ENCODE measurements around the gene CFAP54. TPM values are rescaled to one million over a fixed set of nuclear protein-coding genes. Genes with fewer than 3 reads are reported as not detected.

Gene CFAP54
- total and polyA plus RNA-seq, 2 donors (not counting 1 experiment from before 2014, with no cell fraction given): 0.93 to 7.1 TPM

DNA sequence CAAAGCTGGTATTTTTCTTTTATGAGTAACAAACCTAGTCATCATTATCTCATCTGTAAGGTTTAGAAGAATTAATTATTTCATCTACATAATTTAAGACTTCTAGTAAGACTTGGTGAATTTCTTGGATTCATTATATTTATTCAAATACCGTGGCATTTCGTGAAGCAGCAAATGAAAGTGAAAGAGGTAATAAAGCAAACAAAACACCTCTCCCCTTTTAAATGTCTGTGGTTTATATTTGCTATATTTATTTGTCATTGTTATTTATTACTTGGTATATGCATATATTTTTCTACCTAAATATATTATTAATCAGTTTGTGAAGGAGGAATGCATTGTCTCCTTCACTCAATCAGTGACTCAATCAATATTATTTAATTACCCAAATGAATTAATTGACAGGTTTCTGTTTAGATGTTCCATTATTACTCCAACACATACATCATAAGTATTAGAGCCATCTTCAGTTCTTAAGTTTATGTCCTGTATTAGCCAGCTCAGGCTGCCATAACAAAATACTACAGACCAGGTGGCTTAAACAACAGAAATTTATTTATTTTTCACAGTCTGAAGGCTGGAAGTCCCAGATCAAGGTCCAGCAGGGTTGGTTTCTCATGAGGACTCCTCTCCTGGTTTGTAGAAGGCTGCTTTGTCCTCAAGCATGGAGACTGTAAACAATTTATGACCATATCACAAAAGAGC lies 6.6 kb downstream of the CFAP54 start:
- no peak overlapping the region for H3K4me2 ChIP-seq (ENCODE audit: extremely low read depth, insufficient read depth, low read length)
- no peak overlapping the region for H3K9ac ChIP-seq (ENCODE audit: insufficient read depth, low read length)
- no peaks in the 10 kb centered on the region for H3K79me2 ChIP-seq (ENCODE audit: control insufficient read depth, insufficient read depth, low read length)
- TF ChIP-seq, protein P1, sequence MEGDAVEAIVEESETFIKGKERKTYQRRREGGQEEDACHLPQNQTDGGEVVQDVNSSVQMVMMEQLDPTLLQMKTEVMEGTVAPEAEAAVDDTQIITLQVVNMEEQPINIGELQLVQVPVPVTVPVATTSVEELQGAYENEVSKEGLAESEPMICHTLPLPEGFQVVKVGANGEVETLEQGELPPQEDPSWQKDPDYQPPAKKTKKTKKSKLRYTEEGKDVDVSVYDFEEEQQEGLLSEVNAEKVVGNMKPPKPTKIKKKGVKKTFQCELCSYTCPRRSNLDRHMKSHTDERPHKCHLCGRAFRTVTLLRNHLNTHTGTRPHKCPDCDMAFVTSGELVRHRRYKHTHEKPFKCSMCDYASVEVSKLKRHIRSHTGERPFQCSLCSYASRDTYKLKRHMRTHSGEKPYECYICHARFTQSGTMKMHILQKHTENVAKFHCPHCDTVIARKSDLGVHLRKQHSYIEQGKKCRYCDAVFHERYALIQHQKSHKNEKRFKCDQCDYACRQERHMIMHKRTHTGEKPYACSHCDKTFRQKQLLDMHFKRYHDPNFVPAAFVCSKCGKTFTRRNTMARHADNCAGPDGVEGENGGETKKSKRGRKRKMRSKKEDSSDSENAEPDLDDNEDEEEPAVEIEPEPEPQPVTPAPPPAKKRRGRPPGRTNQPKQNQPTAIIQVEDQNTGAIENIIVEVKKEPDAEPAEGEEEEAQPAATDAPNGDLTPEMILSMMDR (conservative IDR thresholded peaks at IDR 0.05 in 1 of 2, IDR thresholded peaks at IDR 0.05 in 1 of 2; ENCODE audit: low read depth in 1 of 2, low read length in 2 of 2): no peak
- TF ChIP-seq EZH2 (IDR thresholded peaks at IDR 0.05; ENCODE audit: low read length, missing control alignments): no peak
- no peak overlapping the region for H3K27ac ChIP-seq (ENCODE audit: insufficient read depth, low read length)
- DNase-seq (ENCODE audit: low read depth in 2 of 2): no peak
- H3K4me1 ChIP-seq (ENCODE audit: control insufficient read depth, extremely low read depth, insufficient read depth, low read length): peaks cover 3% of the 10 kb centered on the region
- no peaks in the 10 kb centered on the region for H3K27me3 ChIP-seq (ENCODE audit: control insufficient read depth, insufficient read depth, low read length)
- H2AFZ ChIP-seq (ENCODE audit: low read length): no peak overlapping the region
- H3K4me3 ChIP-seq (replicated peaks in 1 of 4; ENCODE audit: control extremely low read depth in 1 of 4, insufficient read depth in 1 of 4, low read depth in 3 of 4, low read length in 4 of 4): no peak overlapping the region
- no peaks in the 10 kb centered on the region for H4K20me1 ChIP-seq (ENCODE audit: control insufficient read depth, extremely low read depth, insufficient read depth, low read length)
- H3K36me3 ChIP-seq (ENCODE audit: control insufficient read depth, insufficient read depth, low read length): no peaks in the 10 kb centered on the region
- H3K9me3 ChIP-seq (ENCODE audit: control insufficient read depth, insufficient read depth, low read depth, low read length): no peaks in the 10 kb centered on the region

GRCh38 chr12:96496944-96497343 lies 7.6 kb downstream of the CFAP54 start:
- Histone ChIP-seq H3K36me3 (ENCODE audit: control insufficient read depth, insufficient read depth, low read length) (no peaks in the 10 kb centered on the region), H3K4me3 (replicated peaks in 1 of 4; ENCODE audit: control extremely low read depth in 1 of 4, insufficient read depth in 1 of 4, low read depth in 3 of 4, low read length in 4 of 4) (no peak overlapping the region), H3K4me2 (ENCODE audit: extremely low read depth, insufficient read depth, low read length) (no peak overlapping the region), H4K20me1 (ENCODE audit: control insufficient read depth, extremely low read depth, insufficient read depth, low read length) (no peaks in the 10 kb centered on the region), H3K27ac (ENCODE audit: insufficient read depth, low read length) (no peak overlapping the region), H2AFZ (ENCODE audit: low read length) (no peak overlapping the region), H3K4me1 (ENCODE audit: control insufficient read depth, extremely low read depth, insufficient read depth, low read length) (peaks cover 7% of the 10 kb centered on the region), H3K79me2 (ENCODE audit: control insufficient read depth, insufficient read depth, low read length) (no peaks in the 10 kb centered on the region), H3K27me3 (ENCODE audit: control insufficient read depth, insufficient read depth, low read length) (no peaks in the 10 kb centered on the region), H3K9ac (ENCODE audit: insufficient read depth, low read length) (no peak overlapping the region), H3K9me3 (ENCODE audit: control insufficient read depth, insufficient read depth, low read depth, low read length) (no peaks in the 10 kb centered on the region)
- TF ChIP-seq EZH2 (IDR thresholded peaks at IDR 0.05; ENCODE audit: low read length, missing control alignments): no peak
- TF ChIP-seq, protein P1 (conservative IDR thresholded peaks at IDR 0.05 in 1 of 2, IDR thresholded peaks at IDR 0.05 in 1 of 2; ENCODE audit: low read depth in 1 of 2, low read length in 2 of 2): no peak
- DNase-seq (ENCODE audit: low read depth in 2 of 2): no peak

DNA sequence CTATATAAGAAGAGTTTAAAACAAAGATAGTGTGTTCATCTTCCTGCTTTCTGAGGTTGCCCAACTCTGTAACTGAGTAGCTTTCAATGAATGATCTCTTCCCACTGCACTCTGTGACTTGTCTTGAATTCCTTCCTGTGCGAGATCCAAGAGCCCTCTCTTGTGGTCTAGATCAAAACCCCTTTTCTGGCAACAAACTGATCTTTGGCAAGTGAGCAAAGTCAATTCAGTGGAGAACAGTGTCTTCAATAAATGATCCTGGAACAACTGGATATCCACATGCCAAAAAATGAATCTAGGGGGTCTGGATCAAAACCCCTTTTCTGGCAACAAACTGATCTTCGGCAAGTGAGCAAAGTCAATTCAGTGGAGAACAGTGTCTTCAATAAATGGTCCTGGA lies 8.5 kb downstream of the CFAP54 start:
- H4K20me1 ChIP-seq (ENCODE audit: control insufficient read depth, extremely low read depth, insufficient read depth, low read length): no peaks in the 10 kb centered on the region
- H3K27ac ChIP-seq (ENCODE audit: insufficient read depth, low read length): no peak overlapping the region
- peak; percentile 35 to 42 for DNase-seq (ENCODE audit: low read depth in 2 of 2)
- no peaks in the 10 kb centered on the region for H3K9me3 ChIP-seq (ENCODE audit: control insufficient read depth, insufficient read depth, low read depth, low read length)
- H3K9ac ChIP-seq (ENCODE audit: insufficient read depth, low read length): no peak overlapping the region
- peaks cover 7% of the 10 kb centered on the region for H3K4me1 ChIP-seq (ENCODE audit: control insufficient read depth, extremely low read depth, insufficient read depth, low read length)
- no peak overlapping the region for H3K4me2 ChIP-seq (ENCODE audit: extremely low read depth, insufficient read depth, low read length)
- TF ChIP-seq EZH2 (IDR thresholded peaks at IDR 0.05; ENCODE audit: low read length, missing control alignments): no peak
- TF ChIP-seq, protein P1 (conservative IDR thresholded peaks at IDR 0.05 in 1 of 2, IDR thresholded peaks at IDR 0.05 in 1 of 2; ENCODE audit: low read depth in 1 of 2, low read length in 2 of 2): no peak
- no peaks in the 10 kb centered on the region for H3K36me3 ChIP-seq (ENCODE audit: control insufficient read depth, insufficient read depth, low read length)
- no peaks in the 10 kb centered on the region for H3K79me2 ChIP-seq (ENCODE audit: control insufficient read depth, insufficient read depth, low read length)
- H3K27me3 ChIP-seq (ENCODE audit: control insufficient read depth, insufficient read depth, low read length): no peaks in the 10 kb centered on the region
- H3K4me3 ChIP-seq (replicated peaks in 1 of 4; ENCODE audit: control extremely low read depth in 1 of 4, insufficient read depth in 1 of 4, low read depth in 3 of 4, low read length in 4 of 4): no peak overlapping the region
- no peak overlapping the region for H2AFZ ChIP-seq (ENCODE audit: low read length)

Measured in fibroblast of lung (primary cell).